HG03135 (cell line): ENCODE data around the gene VAV3.
"Not testable (repeated sequence)": the region's sequence is repeated elsewhere in the genome, so short reads cannot be mapped to it uniquely, and the experiment has no call there.

Experiments used
- ATAC-seq: cut with Tn5 transposase; IDR thresholded peaks from one replicate; pipeline ENCODE4 v1.9.1; 2021; ENCODE audit warnings: mild to moderate bottlenecking, moderate library complexity; ENCODE audit not compliant: unreplicated experiment

The VAV3 gene

GRCh38 chr1:107762751-107763390 is 202.1 kb downstream of the VAV3 start:
- ATAC-seq: no peak

- no peak for ATAC-seq
These were observed 204.9 kb downstream of the VAV3 start for GRCh38 chr1:107760065-107760464.

GRCh38 chr1:107750364-107750959 is 214.5 kb downstream of the VAV3 start:
- ATAC-seq: no peak

GRCh38 chr1:107748531-107748930 is 216.4 kb downstream of the VAV3 start:
- ATAC-seq: no peak

GRCh38 chr1:107741242-107741641 is 223.7 kb downstream of the VAV3 start:
- ATAC-seq: no peak

- no peak for ATAC-seq
These were observed 224.4 kb downstream of the VAV3 start for GRCh38 chr1:107740579-107740978.

- ATAC-seq: no peak
These were observed 225.3 kb downstream of the VAV3 start for GRCh38 chr1:107739651-107740050.

GRCh38 chr1:107739201-107739600 is 225.8 kb downstream of the VAV3 start:
- no peak for ATAC-seq

GRCh38 chr1:107733401-107733800 is 231.6 kb downstream of the VAV3 start:
- ATAC-seq: not testable (repeated sequence)

- ATAC-seq: no peak
These were observed 237.1 kb downstream of the VAV3 start for GRCh38 chr1:107727866-107728265.

- ATAC-seq: no peak
These were observed 238.1 kb downstream of the VAV3 start for GRCh38 chr1:107726860-107727259.

- no peak for ATAC-seq
These were observed 240.3 kb downstream of the VAV3 start for GRCh38 chr1:107724648-107725047.

GRCh38 chr1:107720210-107720609 is 244.8 kb downstream of the VAV3 start:
- not testable (repeated sequence) for ATAC-seq

- no peak for ATAC-seq
These were observed 255.0 kb downstream of the VAV3 start for GRCh38 chr1:107710005-107710404.

GRCh38 chr1:107707111-107707510 is 257.9 kb downstream of the VAV3 start:
- ATAC-seq: no peak

GRCh38 chr1:107706182-107706581 is 258.8 kb downstream of the VAV3 start:
- ATAC-seq: no peak

GRCh38 chr1:107704911-107705310 is 260.1 kb downstream of the VAV3 start:
- ATAC-seq: no peak

GRCh38 chr1:107702946-107703571 is 261.9 kb downstream of the VAV3 start:
- ATAC-seq: no peak

- not testable (repeated sequence) for ATAC-seq
These were observed 264.3 kb downstream of the VAV3 start for GRCh38 chr1:107700651-107701050.

GRCh38 chr1:107698161-107698560 is 266.8 kb downstream of the VAV3 start:
- no peak for ATAC-seq

- ATAC-seq: no peak
These were observed 269.6 kb downstream of the VAV3 start for GRCh38 chr1:107695341-107695740.

GRCh38 chr1:107692580-107693345 is 272.2 kb downstream of the VAV3 start:
- no peak for ATAC-seq
